ENCODE measurements around the gene NUDT14. TPM values are rescaled to one million over a fixed set of nuclear protein-coding genes. Genes with fewer than 3 reads are reported as not detected.

NUDT14 gene
- total RNA-seq, 1 experiment from 2014 or later = 50.8 TPM

GRCh38 chr14:105167303-105168092, 13.6 kb downstream of the NUDT14 start:
- CTCF ChIA-PET = interaction anchor here (0.6 to 0.9 kb wide), 2 partner anchors 77 to 233 kb away, joined by 3 read pairs; no protein-coding TSS in a partner anchor
- peaks cover 11% of the 10 kb centered on the region; the same call in 1 of the 2 replicates for H4K20me1 ChIP-seq (ENCODE audit: low read length)
- peak overlapping the region; percentile 94 for H3K4me2 ChIP-seq (ENCODE audit: low read length)
- no peak overlapping the region for H3K27ac ChIP-seq (ENCODE audit: low read length)
- no peak overlapping the region for H3K9ac ChIP-seq (ENCODE audit: low read length)
- peaks cover 21% of the 10 kb centered on the region for H3K4me1 ChIP-seq (ENCODE audit: insufficient read depth, low read length)
- H3K79me2 ChIP-seq (ENCODE audit: low read length) = peaks cover 51% of the 10 kb centered on the region
- BruUV-seq (replicated peaks) = no TSS peak
- intact Hi-C loops (cut with micrococcal nuclease) = loop anchor here (5.0 kb wide), 1 partner anchor 75 kb away; no protein-coding TSS in a partner anchor
- ATAC-seq (peak; percentile 32), DNase-seq (peak; percentile 50)
- no peaks in the 10 kb centered on the region for H3K9me3 ChIP-seq (ENCODE audit: low read length)
- H3F3A ChIP-seq (ENCODE audit: low read length, unreplicated experiment) = no peaks in the 10 kb centered on the region
- no peaks in the 10 kb centered on the region for H3K27me3 ChIP-seq (ENCODE audit: low read length)
- POLR2A ChIA-PET (ENCODE audit: unreplicated experiment) = no interaction called here
- TF ChIP-seq EZH2phosphoT487 (IDR thresholded peaks at IDR 0.05; ENCODE audit: borderline replicate concordance, low read length) (peak; percentile 91), EZH2 (IDR thresholded peaks at IDR 0.05; ENCODE audit: low read length, unreplicated experiment) (no peak)
- H2AFZ ChIP-seq (ENCODE audit: low read length) = peak overlapping the region; percentile 68; the same call in 1 of the 2 replicates
- no peaks in the 10 kb centered on the region for H3K36me3 ChIP-seq (ENCODE audit: low read depth, low read length)
- H3K4me3 ChIP-seq (ENCODE audit: low read length) = peak overlapping the region; percentile 72
- no peaks in the 10 kb centered on the region for H3K9me2 ChIP-seq (replicated peaks; ENCODE audit: low read length)

GRCh38 chr14:105166571-105167302, 14.4 kb downstream of the NUDT14 start:
- Histone ChIP-seq H3K4me1 (ENCODE audit: insufficient read depth, low read length) (peaks cover 21% of the 10 kb centered on the region), H3K79me2 (ENCODE audit: low read length) (peaks cover 57% of the 10 kb centered on the region), H3K36me3 (ENCODE audit: low read depth, low read length) (no peaks in the 10 kb centered on the region), H3K9me2 (replicated peaks; ENCODE audit: low read length) (no peaks in the 10 kb centered on the region), H3K4me3 (ENCODE audit: low read length) (peak overlapping the region; percentile 63), H3K4me2 (ENCODE audit: low read length) (peak overlapping the region; percentile 85), H3K27me3 (ENCODE audit: low read length) (no peaks in the 10 kb centered on the region), H3F3A (ENCODE audit: low read length, unreplicated experiment) (no peaks in the 10 kb centered on the region), H4K20me1 (ENCODE audit: low read length) (peaks cover 15% of the 10 kb centered on the region; the same call in 1 of the 2 replicates), H2AFZ (ENCODE audit: low read length) (no peak overlapping the region), H3K9me3 (ENCODE audit: low read length) (no peaks in the 10 kb centered on the region), H3K27ac (ENCODE audit: low read length) (no peak overlapping the region), H3K9ac (ENCODE audit: low read length) (no peak overlapping the region)
- POLR2A ChIA-PET (ENCODE audit: unreplicated experiment) = no interaction called here
- TF ChIP-seq CTCF (conservative IDR thresholded peaks at IDR 0.05; ENCODE audit: low read depth, low read length) = no peak
- no peak for DNase-seq
- ATAC-seq = no peak
- CTCF ChIA-PET = no interaction called here
- BruUV-seq (replicated peaks) = no TSS peak
- intact Hi-C loops (cut with micrococcal nuclease) = loop anchor here (5.0 kb wide), 1 partner anchor 74 kb away; no protein-coding TSS in a partner anchor

- peaks cover 15% of the 10 kb centered on the region; the same call in 1 of the 2 replicates for H4K20me1 ChIP-seq (ENCODE audit: low read length)
- BruUV-seq (replicated peaks) = no TSS peak
- ChIA-PET POLR2A (ENCODE audit: unreplicated experiment) (no interaction called here), CTCF (no interaction called here)
- no peak for DNase-seq
- intact Hi-C loops (cut with micrococcal nuclease) = loop anchor here (5.0 kb wide), 1 partner anchor 74 kb away; no protein-coding TSS in a partner anchor
- no peaks in the 10 kb centered on the region for H3K27me3 ChIP-seq (ENCODE audit: low read length)
- H3K27ac ChIP-seq (ENCODE audit: low read length) = no peak overlapping the region
- no peaks in the 10 kb centered on the region for H3K36me3 ChIP-seq (ENCODE audit: low read depth, low read length)
- H3K4me2 ChIP-seq (ENCODE audit: low read length) = peak overlapping the region; percentile 85
- TF ChIP-seq EZH2 (IDR thresholded peaks at IDR 0.05; ENCODE audit: low read length, unreplicated experiment) = no peak
- TF ChIP-seq EZH2phosphoT487 (IDR thresholded peaks at IDR 0.05; ENCODE audit: borderline replicate concordance, low read length) = no peak
- no peak for TF ChIP-seq CTCF (conservative IDR thresholded peaks at IDR 0.05; ENCODE audit: low read depth, low read length)
- no peaks in the 10 kb centered on the region for H3K9me3 ChIP-seq (ENCODE audit: low read length)
- peaks cover 59% of the 10 kb centered on the region for H3K79me2 ChIP-seq (ENCODE audit: low read length)
- peak overlapping the region; percentile 63 for H3K4me3 ChIP-seq (ENCODE audit: low read length)
- peaks cover 21% of the 10 kb centered on the region for H3K4me1 ChIP-seq (ENCODE audit: insufficient read depth, low read length)
- no peak overlapping the region for H3K9ac ChIP-seq (ENCODE audit: low read length)
- H3F3A ChIP-seq (ENCODE audit: low read length, unreplicated experiment) = no peaks in the 10 kb centered on the region
- no peak overlapping the region for H2AFZ ChIP-seq (ENCODE audit: low read length)
- no peak for ATAC-seq
- no peaks in the 10 kb centered on the region for H3K9me2 ChIP-seq (replicated peaks; ENCODE audit: low read length)
Observed at GRCh38 chr14:105165761-105166485, 15.2 kb downstream of the NUDT14 start.

All from PC-3 (cell line).